22Rv1 (cell line): ENCODE measurements around the gene ABCB8.
A peak's percentile ranks its signal among the peaks of the same experiment; 100 is the strongest.

ENCODE experiments used
- H3K27ac ChIP-seq: fragments of 450-650 bp; 2 replicates; pipeline ENCODE4 v1.5.1; 2017
- ZFX ChIP-seq: fragments of 450-650 bp; IDR thresholded peaks from 2 replicates; pipeline ENCODE4 v1.6.1; 2017; ENCODE audit warnings: antibody characterized with exemption, borderline replicate concordance
- TF ChIP-seq, protein P1 (sequence below): fragments of 450-650 bp; IDR thresholded peaks from 2 replicates; pipeline ENCODE4 v1.5.1; 2017; ENCODE audit warnings: mild to moderate bottlenecking

ABCB8 gene

DNA sequence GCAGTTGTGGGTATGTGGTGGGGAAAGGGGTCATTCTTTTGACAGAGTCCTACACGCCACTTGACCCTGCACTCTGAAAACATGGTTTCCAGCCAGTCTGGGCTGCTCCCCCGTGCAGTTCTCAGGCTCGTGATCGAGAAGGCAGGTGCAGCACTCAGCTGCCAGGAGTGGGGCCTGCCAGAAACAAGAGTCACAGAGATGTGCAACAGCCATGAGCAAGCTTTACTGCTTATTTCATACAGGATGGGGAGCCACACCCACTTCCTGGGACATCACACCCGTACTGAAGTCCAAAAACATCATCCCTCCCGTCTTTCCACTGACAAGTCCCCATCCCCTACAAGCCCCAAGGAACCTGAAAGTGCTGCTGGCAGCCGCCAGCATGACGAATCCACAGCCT lies 13.3 kb upstream of the ABCB8 start:
- no peak overlapping the region for H3K27ac ChIP-seq
- TF ChIP-seq ZFX = no peak
- TF ChIP-seq, protein P1, sequence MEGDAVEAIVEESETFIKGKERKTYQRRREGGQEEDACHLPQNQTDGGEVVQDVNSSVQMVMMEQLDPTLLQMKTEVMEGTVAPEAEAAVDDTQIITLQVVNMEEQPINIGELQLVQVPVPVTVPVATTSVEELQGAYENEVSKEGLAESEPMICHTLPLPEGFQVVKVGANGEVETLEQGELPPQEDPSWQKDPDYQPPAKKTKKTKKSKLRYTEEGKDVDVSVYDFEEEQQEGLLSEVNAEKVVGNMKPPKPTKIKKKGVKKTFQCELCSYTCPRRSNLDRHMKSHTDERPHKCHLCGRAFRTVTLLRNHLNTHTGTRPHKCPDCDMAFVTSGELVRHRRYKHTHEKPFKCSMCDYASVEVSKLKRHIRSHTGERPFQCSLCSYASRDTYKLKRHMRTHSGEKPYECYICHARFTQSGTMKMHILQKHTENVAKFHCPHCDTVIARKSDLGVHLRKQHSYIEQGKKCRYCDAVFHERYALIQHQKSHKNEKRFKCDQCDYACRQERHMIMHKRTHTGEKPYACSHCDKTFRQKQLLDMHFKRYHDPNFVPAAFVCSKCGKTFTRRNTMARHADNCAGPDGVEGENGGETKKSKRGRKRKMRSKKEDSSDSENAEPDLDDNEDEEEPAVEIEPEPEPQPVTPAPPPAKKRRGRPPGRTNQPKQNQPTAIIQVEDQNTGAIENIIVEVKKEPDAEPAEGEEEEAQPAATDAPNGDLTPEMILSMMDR = no peak

DNA sequence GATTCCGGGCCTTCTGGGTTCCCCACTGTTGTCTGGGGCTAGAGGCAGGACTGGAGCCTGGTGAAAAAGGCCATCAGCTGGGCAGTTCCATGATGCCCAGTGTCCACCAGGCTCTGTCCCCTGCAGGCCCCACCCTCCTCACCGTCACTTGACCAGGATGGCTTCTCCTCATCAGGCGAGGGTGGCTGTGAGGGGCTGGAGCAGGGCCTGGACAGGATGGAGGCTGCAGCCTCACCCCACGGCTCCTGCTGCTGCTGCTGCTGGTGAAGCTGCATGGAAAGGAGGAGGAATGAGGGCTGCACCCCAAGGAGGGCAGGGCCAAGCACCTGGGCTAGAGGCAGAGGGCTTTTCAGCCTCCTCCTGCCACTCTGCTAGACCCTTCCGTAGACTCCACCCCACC lies 12.3 kb upstream of the ABCB8 start:
- TF ChIP-seq ZFX = no peak
- TF ChIP-seq, protein P1 = no peak
- no peak overlapping the region for H3K27ac ChIP-seq

DNA sequence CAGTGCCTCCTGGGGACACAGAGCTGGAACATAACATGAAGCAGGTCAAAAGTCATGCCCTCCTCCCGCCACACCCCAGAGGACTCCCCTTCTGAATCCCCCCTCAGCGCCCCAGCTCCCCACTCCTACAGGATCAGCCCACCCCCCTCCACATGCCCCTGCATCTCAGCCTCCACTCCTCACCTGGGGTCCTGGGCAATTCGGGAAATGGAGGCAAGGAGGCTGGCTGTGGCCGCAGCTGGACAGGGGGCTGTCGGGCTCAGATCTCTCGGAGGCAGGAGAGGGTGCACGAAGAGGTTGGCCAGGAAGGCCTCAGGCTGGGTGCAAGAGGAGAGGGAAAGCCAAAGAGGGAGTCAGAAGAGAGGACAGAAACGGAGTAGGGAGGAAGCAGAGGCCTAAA lies 11.7 kb upstream of the ABCB8 start:
- no peak overlapping the region for H3K27ac ChIP-seq
- TF ChIP-seq ZFX = no peak
- TF ChIP-seq, protein P1 = no peak

DNA sequence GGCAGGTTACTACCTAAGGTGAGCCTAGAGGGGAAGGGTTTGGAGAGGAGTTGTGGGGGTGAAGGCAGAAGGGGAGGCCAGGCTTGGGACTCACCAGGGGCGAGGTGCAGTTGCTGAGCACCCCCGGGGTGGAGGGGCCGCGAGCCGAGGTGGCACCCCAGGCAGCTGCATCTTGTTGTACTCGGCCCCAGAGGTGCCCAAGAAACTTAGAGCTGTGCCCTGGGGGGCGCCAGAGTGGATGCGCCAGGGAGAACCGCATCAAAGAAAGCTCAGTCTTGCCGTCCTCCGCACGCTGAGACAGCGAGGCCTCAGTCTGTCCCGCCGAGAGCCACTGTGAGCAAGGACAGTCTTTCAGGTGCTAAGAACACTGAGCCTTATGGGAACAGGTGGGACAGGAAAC lies 11.3 kb upstream of the ABCB8 start:
- no peak overlapping the region for H3K27ac ChIP-seq
- TF ChIP-seq, protein P1 = no peak
- no peak for TF ChIP-seq ZFX

DNA sequence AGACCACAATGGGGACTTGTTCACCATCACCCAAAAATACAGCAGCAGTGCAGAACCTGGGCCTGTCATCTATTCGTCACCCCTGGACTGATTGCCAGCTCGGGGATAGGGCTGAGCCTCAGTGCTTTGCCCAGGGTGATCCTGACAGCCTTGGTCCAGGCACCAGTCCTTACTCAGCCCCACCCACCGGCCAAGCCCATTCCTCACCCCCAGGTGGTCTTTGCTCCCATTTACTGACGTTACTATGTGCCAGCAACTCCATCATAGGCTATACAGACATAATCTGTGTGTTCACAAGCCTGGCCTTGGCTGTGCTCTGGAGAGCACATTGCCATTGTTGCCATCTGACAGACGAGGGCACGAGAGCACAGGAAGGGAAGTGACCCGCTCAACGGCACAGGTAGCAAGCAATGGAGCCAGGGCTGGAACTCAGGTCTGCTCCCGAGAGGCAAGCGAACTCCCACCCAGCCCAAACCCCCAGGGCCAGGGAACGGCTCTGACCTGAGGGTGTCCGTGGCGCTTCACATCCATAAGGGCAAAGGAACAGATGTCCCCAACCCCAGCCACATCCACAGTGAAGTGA lies 10.8 kb upstream of the ABCB8 start:
- H3K27ac ChIP-seq = no peak overlapping the region

DNA sequence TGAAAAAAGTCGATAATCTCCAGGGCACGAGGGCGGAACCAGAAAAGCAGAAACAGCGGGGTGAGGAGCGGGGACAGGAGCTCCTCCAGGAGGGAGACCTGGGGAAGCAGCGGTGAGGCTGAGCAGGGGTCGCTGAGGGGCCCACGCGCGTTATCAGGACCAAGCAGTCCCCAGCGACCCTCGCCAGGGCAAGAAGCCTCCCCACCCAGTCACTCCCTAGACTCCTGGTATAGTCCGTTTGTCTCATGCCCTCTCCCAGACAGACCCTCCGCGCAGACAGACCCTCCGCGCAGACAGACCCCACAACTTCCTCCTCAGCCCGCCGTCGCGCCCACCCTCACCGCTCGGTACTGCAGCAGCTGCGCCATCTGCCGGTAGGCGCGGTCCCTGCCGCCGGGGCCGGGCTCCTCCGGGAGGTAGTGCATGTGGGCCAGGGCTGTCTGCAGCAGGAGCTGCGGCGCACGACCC lies 10.3 kb upstream of the ABCB8 start:
- no peak overlapping the region for H3K27ac ChIP-seq
- no peak for TF ChIP-seq ZFX
- TF ChIP-seq, protein P1 = peak; percentile 100

More for the DNA sequence above, 10.8 kb upstream of the ABCB8 start:
- no peak for TF ChIP-seq ZFX
- TF ChIP-seq, protein P1 = no peak

DNA sequence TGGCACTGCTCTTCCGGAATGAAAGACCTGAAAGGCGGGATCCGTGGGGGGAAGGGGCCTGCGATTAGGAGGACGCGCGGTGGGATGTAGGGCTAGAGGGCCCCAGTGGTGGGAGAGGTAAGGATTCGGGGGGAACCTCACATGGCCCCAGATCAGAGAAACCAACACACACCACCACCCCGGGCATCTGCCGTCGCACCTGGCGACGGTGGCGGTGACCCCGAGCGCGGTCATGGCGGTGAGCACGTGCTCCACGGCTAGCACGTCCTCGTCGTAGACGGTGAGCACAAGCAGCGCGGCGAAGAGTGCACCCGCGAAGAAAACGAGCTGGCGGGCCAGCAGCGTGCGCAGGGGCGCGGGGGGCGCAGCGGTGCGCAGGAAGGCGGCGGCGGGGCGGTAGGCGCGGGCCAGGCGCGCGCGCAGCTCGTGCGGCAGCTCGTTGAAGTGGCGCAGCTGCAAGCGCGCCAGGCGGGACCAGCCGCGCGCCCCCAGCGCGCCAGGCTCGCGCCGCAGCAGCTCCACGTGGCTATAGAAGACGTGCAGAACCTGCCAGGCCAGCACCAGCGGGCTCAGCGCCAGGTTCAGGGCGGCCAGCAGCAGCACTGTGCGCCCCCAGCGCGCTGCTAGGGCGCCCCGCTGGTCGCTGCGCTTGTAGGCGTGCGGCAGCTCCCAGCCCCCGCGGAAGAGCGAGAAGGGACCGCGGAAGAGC lies 9.7 kb upstream of the ABCB8 start:
- TF ChIP-seq ZFX = no peak
- TF ChIP-seq, protein P1 = peak; percentile 76
- H3K27ac ChIP-seq = peak overlapping the region; percentile 31
